Measurements from ENCODE around the gene GCLC.

GCLC gene

DNA sequence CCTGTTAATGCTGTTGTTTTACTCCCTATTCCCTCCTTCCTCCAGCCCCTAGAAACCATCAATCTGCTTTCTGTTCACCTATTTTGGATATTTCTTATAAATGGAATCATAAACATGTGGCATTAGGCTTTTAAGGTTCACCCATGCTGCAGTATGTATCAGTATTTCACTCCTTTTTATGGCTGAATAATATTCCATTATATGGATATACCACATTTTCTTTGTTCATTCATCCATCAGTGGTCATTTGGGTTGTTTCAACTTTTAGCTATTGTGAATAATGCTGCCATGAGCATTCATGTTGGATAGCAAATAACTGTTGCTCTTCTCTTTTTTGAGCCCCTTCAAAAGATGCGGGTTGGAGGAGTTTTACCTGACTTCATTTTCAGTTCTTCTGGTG lies 89.2 kb downstream of the GCLC start:
- H3K27me3 ChIP-seq: no peaks in the 10 kb centered on the region
- H3K9me3 ChIP-seq: no peaks in the 10 kb centered on the region
- no peak overlapping the region for H3K4me3 ChIP-seq (ENCODE audit: low read depth, low read length)
- H3K4me1 ChIP-seq: no peaks in the 10 kb centered on the region
- DNase-seq: no peak
- no peaks in the 10 kb centered on the region for H3K36me3 ChIP-seq
- TF ChIP-seq, protein P1, sequence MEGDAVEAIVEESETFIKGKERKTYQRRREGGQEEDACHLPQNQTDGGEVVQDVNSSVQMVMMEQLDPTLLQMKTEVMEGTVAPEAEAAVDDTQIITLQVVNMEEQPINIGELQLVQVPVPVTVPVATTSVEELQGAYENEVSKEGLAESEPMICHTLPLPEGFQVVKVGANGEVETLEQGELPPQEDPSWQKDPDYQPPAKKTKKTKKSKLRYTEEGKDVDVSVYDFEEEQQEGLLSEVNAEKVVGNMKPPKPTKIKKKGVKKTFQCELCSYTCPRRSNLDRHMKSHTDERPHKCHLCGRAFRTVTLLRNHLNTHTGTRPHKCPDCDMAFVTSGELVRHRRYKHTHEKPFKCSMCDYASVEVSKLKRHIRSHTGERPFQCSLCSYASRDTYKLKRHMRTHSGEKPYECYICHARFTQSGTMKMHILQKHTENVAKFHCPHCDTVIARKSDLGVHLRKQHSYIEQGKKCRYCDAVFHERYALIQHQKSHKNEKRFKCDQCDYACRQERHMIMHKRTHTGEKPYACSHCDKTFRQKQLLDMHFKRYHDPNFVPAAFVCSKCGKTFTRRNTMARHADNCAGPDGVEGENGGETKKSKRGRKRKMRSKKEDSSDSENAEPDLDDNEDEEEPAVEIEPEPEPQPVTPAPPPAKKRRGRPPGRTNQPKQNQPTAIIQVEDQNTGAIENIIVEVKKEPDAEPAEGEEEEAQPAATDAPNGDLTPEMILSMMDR (IDR thresholded peaks at IDR 0.05; ENCODE audit: low read depth, low read length): no peak

DNA sequence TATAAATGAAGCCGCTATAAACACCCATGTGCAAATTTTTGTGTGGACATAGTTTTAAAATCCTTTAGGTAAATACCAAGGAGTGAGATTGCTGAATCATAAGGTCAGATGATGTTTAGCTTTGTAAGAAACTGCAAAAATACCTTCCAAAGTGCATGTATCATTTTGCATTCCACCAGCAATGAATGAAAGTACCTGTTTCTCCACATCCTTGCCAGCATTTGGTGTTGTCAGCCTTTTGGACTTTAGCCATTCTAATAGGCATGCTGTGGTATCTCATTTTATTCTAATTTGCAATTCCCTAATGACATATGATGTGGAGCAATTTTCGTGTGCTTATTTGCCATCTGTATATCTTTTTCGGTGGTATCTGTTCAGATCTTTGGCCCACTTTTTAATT lies 93.7 kb downstream of the GCLC start:
- TF ChIP-seq, protein P1 (IDR thresholded peaks at IDR 0.05; ENCODE audit: low read depth, low read length): no peak
- Histone ChIP-seq H3K4me1 (no peaks in the 10 kb centered on the region), H3K27me3 (no peaks in the 10 kb centered on the region), H3K9me3 (no peaks in the 10 kb centered on the region), H3K4me3 (ENCODE audit: low read depth, low read length) (no peak overlapping the region), H3K36me3 (no peaks in the 10 kb centered on the region)
- no peak for DNase-seq

DNA sequence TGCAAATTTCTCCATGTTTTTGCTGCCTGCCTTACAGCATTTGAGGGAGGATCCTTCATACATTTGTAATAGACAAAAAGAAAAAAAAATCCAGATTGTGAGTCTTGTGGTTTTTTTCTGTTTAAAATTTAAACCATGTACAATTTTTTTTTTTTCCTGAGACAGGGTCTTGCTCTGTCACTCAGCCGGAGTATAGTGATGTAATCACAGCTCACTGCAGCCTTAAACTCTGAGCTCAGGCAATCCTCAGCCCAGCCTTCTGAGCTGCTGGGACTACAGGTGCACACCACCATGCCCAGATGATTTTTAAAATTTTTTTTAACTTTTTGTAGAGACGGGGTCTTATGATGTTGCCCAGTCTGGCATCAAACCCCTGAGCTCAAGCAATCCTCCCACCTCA lies 97.0 kb downstream of the GCLC start:
- H3K9me3 ChIP-seq: no peaks in the 10 kb centered on the region
- no peaks in the 10 kb centered on the region for H3K27me3 ChIP-seq
- H3K4me1 ChIP-seq: no peaks in the 10 kb centered on the region
- no peaks in the 10 kb centered on the region for H3K36me3 ChIP-seq
- no peak for DNase-seq
- TF ChIP-seq, protein P1 (IDR thresholded peaks at IDR 0.05; ENCODE audit: low read depth, low read length): no peak
- H3K4me3 ChIP-seq (ENCODE audit: low read depth, low read length): no peak overlapping the region
